ENCODE measurements around the gene HOXC9. TPM values are rescaled to one million over a fixed set of nuclear protein-coding genes. Genes with fewer than 3 reads are reported as not detected.

Gene HOXC9
- total and polyA plus RNA-seq, 12 donors, result not detected

GRCh38 chr12:54006559-54007220 lies 6.7 kb downstream of the HOXC9 start:
- no peaks in the 10 kb centered on the region for H3K9me3 ChIP-seq
- WGBS, 2 donors, result 22 to 26% methylated on average over 22 of the region's 22 CpGs
- no peak for DNase-seq
- intact Hi-C loops (cut with DNase I), result loop anchor here (1.0 to 10.0 kb wide), 8 partner anchors 184 to 368 kb away; no protein-coding TSS in a partner anchor
- peaks cover 6 to 20% (median 16%) of the 10 kb centered on the region in 9 donors for H3K4me1 ChIP-seq
- TF ChIP-seq CTCF (IDR thresholded peaks at IDR 0.05), result no peak
- no peak overlapping the region for H3K27ac ChIP-seq
- peaks cover 40 to 98% (median 97%) of the 10 kb centered on the region in 7 donors for H3K27me3 ChIP-seq
- no peak for ATAC-seq
- H3K4me3 ChIP-seq, result peak overlapping the region in 8 of 10 donors; percentile 17 to 44 (median 39)
- no peaks in the 10 kb centered on the region for H3K36me3 ChIP-seq

GRCh38 chr12:54007538-54008259 lies 7.7 kb downstream of the HOXC9 start:
- ATAC-seq (no peak), DNase-seq (no peak)
- Histone ChIP-seq H3K9me3 (no peaks in the 10 kb centered on the region), H3K4me3 (no peak overlapping the region), H3K36me3 (no peaks in the 10 kb centered on the region), H3K27ac (no peak overlapping the region), H3K27me3 (peaks cover 40 to 98% (median 97%) of the 10 kb centered on the region in 7 donors), H3K4me1 (peaks cover 6 to 20% (median 16%) of the 10 kb centered on the region in 9 donors)
- TF ChIP-seq CTCF (IDR thresholded peaks at IDR 0.05), result no peak
- intact Hi-C loops (cut with DNase I), result loop anchor here in 8 of 10 donors (2.0 to 10.0 kb wide), 6 partner anchors 183 to 367 kb away; no protein-coding TSS in a partner anchor
- 37 to 44% methylated on average over 2 of the region's 2 CpGs for WGBS, 2 donors

GRCh38 chr12:54008260-54008552 lies 8.2 kb downstream of the HOXC9 start:
- Histone ChIP-seq H3K4me3 (no peak overlapping the region), H3K27ac (no peak overlapping the region), H3K9me3 (no peaks in the 10 kb centered on the region), H3K36me3 (no peaks in the 10 kb centered on the region), H3K27me3 (peaks cover 43 to 98% (median 97%) of the 10 kb centered on the region in 7 donors), H3K4me1 (peaks cover 6 to 20% (median 16%) of the 10 kb centered on the region in 9 donors)
- TF ChIP-seq CTCF (IDR thresholded peaks at IDR 0.05), result no peak
- 6 to 12% methylated on average over 2 of the region's 2 CpGs for WGBS, 2 donors
- ATAC-seq, result no peak
- DNase-seq, result no peak
- intact Hi-C loops (cut with DNase I), result loop anchor here in 4 of 10 donors (5.0 to 10.0 kb wide), 3 partner anchors 194 to 367 kb away; no protein-coding TSS in a partner anchor

- ATAC-seq, result peak in 1 of 8 donors; percentile 16
- Histone ChIP-seq H3K4me1 (peaks cover 6 to 23% (median 17%) of the 10 kb centered on the region in 9 donors), H3K4me3 (peak overlapping the region in 4 of 10 donors; percentile 11 to 28 (median 20)), H3K27me3 (peaks cover 36 to 98% (median 96%) of the 10 kb centered on the region in 7 donors), H3K27ac (no peak overlapping the region), H3K36me3 (no peaks in the 10 kb centered on the region), H3K9me3 (no peaks in the 10 kb centered on the region)
- no peak for TF ChIP-seq CTCF (IDR thresholded peaks at IDR 0.05)
- intact Hi-C loops (cut with DNase I), result loop anchor here in 5 of 10 donors (5.0 to 10.0 kb wide), 4 partner anchors 193 to 365 kb away; no protein-coding TSS in a partner anchor
- DNase-seq, result no peak
- WGBS, 2 donors, result 3% methylated on average over 47 to 51 of the region's 51 CpGs
These were observed 9.5 kb downstream of the HOXC9 start for GRCh38 chr12:54009171-54010052.

All from heart right ventricle (tissue), 16 donors.